Stimulated activated CD4-positive, alpha-beta T cell treated with anti-CD3 and anti-CD28 coated beads, Interleukin-2, amount 100 ng/mL, for 4 hours (primary cell): ENCODE results near the gene FAM227A.
A peak's percentile ranks its signal among the peaks of the same experiment; 100 is the strongest.

Experiments
- DNase-seq: peaks from one replicate; pipeline ENCODE4 v3.0.0-alpha.2; 2020; ENCODE audit warnings: low read depth

The FAM227A gene

DNA sequence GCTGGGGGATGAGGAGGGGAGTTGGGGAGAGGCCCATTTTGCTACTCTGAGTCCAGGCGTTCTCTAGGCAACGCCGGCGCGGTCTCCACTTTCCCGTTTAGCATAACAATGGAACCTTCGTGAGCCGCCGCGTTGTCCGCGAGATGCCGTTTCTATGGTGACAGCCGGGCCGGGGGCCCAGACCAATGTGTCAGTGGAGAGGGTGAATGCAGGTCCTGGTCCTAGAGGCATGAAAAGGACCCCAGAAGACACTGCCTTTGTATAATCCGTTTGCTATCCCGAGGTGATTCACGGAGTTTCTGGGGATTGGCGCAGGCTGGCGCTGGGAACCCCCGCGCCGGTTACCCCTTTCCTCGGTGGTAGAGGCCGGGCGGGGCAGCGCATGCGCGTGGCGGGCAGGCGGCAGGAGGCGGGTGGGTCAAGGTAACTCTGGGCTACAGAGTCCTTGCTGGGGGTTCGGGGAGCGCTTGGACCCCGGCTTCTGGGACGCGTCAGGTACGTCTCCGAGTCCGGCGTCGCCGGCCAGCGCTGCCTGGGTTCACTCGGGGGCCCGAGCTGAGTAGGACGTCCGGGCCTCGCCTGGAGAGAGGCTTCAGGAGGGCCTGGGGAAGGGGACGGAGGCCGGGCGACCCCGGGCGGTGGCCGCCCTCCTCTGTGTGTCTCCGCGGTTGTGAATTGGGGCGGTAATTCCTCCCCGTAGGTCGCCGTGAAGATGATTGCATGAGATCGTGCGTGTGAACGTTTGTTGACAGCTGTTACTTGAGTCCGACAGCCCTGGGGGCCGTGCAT lies at the start of gene FAM227A, which contains the start of gene CBY1:
FAM227A (minus strand) TSS at position 137 of the 789 bp plus-strand sequence. CDS start 6,224 bp downstream, outside the sequence.
CBY1 (plus strand) TSS at position 383 of the 789 bp plus-strand sequence. CDS start 11,417 bp downstream, outside the sequence.
- peak; percentile 68 for DNase-seq

- peak; percentile 98 for DNase-seq
Measured at GRCh38 chr22:38705235-38706100, 49.3 kb upstream of the FAM227A start, which contains the start of gene GTPBP1. GTPBP1 (plus strand) TSS chr22:38705944; CDS start chr22:38705956, 12 bp downstream.

DNA sequence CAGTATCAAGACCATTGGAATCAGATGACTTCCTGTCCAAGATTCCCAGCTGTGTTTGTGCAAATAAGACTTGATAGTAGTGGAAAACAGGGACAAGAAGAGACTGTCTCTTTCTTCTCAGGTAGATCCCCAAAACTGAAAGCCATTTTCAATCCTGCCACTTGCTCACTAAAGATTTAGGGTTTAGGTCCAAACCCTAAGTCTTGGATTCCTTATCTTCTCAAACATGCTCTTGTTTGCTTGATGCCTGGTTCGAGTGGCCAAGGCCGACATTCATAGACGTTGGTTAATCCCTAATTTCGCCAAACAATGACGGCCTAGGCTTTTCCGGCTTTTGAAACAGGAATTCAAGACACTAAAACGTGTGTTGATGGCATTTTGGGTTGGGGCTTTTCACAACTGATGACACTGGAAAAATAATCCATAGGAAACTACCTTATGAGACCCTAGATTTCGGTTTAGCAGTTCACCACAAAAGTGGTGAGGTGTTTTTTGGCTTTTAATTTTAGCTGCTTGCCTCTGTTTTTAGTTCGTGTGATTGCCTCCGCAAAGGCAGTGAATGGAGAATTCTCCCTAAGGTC lies 48.6 kb upstream of the FAM227A start:
- DNase-seq: no peak

DNA sequence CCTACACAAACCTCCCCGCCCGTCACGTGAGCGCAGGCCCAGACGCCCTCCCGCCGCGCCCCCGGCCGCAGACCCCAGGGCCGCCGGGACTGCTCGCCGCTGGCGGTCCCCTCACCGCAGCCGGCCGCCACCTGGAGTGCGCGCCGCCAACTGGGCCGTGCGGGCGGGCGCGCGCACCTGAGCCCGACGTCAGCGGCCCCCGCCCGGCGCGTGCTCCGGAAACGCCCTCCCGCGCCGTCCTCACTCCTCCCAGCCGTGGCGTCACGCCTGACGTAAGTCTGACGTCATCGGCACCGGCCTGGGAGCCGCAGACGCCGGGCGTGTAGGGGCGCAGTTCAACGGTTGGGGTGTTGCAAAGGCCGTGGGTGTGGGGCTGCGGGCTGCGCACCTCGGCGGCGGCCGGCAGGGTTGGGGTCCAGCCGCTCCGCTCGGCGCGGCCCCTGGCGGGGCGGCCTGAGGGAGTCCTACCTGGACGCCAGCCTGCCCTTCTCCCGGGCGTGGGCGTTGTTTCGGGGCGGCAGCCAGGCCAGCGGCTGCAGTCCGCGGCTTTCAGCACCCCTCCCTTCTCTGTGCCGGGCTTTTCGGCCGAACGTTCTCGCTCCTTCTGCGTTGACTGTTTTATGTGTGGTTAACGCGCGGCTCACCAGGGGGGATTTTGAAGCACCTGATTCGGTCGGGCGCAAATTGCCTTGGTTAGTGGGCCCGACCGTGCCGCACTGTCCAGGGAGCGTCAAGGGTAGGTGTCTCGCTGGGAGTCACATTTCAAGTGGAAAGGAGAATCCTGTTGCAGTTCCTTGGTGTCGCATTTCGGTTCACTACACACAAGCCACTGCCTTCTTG lies 44.8 kb upstream of the FAM227A start, which contains the start of gene JOSD1:
JOSD1 (minus strand) TSS at position 155 of the 840 bp plus-strand sequence. CDS start 956 bp downstream, outside the sequence.
- peak; percentile 96 for DNase-seq

DNA sequence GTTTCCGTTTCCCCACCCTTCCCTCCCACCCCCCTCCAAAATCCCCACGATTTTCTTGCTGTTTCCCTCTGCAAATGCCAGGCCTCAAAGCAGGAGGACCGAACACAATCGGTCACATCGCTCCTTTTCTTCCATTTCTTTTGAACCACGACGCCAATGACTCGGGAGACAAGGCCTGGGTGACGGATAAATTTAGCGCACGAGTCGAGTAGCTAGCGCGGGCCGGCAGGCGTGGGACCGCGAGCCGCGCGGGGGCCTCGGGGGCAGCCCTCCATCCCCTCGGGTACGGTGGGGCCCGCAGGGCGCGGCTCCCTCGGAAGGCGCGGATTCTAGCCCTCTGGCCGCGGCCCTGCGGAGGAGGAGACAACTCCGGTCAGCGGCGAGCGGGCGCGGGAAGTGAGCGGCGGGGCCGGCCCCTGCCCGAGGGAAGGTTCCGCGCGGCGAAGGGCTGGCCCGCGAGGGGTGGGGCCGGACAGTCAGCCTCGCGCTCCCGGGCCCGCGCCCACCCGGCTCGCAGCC lies 44.1 kb upstream of the FAM227A start:
- DNase-seq: no peak

DNA sequence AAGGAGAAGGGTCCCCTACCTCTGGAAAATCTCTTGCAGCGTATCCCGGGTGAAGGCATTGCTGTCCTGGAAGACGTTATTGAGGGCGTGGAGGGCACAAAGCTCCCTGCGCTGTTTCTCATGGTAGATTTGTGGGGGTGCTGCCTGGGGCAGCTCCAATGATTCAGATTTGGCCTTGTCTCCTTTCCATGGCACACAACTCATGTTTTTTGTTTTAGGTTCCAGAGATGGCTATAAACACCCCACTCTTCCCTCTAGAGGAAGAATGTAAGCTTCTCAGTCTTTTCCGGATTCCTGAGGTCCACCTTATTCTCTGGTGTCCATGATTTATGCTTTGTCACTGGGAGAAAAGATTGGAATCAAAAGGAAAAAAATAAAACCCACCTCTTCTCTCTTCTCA lies 43.6 kb upstream of the FAM227A start:
- no peak for DNase-seq

DNA sequence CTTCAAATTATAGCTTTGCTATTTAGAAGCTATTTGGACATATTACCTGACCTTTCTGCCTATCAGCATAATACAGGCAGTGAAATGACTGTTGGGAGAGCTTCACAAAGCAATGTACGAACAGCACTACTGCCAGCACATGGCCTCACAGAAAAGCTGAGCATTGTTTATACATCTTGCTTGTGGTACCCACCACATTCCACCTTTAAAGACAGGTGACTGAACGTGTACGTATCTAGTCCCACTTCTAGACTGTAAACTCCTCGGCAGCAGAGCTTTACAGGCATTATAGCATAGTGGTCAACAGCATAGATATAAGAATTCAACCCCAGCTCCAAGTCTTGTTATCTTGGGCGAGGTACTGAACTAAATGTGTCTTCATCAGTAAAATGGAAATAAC lies 43.0 kb upstream of the FAM227A start:
- DNase-seq: no peak

DNA sequence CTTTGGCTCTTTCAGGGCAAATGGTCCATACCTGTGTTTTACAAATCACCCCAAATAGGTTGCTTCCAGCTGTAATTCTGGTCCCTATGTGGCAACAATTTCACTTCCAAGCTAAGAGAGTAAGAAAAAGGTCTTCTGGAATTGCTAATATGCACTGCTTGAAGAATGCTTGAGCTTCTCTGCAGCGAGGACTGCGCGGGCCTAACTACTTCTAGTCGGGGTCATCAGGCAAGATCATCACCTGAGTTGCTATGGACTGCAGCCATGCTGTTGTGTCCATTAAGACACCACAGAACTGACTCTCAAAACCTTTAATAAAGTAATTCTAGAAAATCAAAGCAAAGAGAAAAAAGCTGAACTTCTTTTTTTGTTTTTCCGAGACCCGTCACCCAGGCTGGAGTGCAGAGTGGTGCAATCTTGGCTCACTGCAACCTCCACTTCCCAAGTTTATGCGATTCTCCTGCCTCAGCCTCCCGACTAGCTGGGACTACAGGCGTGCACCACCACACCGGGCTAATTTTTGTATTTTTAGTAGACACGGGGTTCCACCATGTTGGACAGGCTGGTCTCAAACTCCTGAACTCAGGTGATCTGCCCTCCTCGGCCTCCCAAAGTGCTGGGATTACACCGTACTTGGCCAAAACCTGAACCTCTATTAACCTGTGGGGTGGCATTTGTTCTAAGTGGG lies 42.4 kb upstream of the FAM227A start:
- DNase-seq: no peak

GRCh38 chr22:38697425-38698089 lies 41.4 kb upstream of the FAM227A start:
- DNase-seq: no peak

DNA sequence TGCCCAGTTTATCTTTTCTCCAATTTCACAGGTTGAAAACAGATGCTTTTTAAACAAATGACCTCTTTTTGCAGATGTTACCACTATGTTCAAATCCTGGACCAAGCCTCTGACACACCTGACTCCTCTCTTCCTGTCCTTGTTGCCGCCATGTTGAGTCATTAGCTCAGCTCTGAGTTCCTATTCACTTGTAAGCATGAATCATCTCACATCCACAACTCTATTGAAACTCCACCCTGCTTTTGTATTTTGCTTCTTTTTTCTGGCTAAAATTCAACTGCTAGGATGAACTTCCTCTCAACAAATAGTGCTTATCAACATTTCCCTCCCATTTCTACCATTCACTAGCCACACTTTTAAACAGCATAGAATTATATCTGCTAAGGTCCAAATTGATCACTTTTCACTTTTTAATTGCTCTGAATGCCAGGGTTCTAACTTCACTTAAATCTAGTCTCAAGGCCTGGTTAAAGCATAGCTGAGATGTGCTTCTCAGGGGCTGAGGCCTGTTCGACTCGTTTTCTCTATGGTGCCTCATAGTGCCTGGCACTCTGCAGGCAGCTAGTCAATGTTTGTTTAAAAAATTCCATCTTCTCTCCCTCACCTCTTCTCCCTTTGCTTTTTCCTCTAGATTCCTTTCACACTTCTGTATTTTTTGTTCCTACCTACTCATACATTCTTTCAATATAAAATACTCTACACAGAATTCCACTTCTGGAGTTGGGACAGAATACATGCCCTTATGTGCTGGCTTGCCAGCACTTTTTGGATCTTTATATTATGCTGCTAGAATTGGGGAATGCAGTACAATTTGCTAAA lies 40.6 kb upstream of the FAM227A start:
- DNase-seq: peak; percentile 39

DNA sequence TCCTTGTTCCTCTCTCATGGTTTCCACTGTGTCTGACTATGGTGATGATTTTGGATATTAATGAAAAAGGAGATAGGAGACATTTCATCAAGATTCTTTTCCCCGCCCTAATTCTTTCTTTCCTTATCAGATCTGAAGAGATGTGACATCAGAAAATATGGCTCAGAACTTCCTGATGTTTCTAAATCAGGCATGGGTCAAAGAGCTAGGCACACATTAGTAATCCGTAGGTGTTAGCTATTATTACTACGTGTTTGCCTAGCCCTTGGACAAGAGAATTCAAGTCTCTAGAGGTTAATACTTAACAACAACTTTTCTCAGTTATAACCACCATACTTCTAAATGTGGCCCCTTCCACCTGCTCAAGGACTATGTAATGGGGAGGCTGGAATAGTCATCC lies 38.7 kb upstream of the FAM227A start:
- no peak for DNase-seq

DNA sequence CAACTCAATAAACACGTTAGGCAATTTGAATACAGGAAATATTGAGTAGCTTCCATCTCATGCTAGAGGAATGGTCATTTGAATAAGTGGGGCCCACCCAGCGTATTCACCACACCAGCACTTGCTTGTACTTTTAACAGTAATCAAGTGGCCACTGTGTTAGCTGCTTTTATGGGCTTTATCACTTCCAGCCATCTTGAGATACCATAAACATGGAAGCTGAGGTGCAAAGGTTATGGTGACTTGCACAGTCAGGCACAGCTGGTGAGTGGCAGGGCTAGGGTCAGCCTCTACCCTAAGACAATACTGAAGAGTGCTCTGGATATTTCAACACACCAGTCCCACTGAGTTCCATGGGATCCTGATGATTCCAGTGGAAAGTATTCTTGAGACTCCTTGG lies 37.9 kb upstream of the FAM227A start:
- DNase-seq: no peak

DNA sequence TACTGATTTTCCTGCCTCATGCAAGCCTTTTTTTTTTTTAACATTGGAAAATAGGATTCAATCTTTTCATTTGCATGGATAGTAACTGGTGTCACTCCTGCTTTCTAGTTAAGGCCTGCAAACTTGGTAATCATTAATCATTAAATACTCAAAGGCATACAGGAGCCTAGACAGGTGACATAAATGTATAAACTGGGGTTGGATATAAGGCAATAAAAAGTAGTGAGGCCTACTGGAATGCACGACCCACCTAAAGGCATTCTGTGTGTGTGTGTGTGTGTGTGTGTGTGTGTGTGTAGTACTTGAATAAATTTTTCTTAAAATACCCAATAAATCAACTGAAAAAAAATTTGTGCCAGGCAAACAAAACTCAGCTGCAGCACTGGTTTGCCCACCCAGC lies 33.5 kb upstream of the FAM227A start:
- DNase-seq: no peak

DNA sequence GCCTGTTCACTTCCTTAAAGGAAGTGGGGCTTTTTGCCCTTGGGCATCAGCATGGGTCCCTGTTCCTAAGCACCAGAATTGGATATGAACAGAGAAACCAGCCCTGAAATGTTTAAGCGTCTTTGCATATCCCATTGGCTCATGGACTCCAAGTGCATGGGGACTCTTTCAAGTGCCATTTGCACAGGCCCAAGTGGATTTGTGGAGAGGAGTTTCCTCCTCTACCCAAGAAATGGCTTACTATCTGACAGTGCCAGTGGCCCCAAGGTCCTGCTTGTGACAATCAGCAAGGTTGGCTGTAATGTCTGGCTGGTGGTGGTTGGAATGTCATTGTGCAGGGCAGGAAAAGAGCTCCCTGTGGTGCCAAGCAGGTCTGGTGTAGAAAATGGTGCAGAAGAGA lies 29.6 kb upstream of the FAM227A start:
- no peak for DNase-seq

DNA sequence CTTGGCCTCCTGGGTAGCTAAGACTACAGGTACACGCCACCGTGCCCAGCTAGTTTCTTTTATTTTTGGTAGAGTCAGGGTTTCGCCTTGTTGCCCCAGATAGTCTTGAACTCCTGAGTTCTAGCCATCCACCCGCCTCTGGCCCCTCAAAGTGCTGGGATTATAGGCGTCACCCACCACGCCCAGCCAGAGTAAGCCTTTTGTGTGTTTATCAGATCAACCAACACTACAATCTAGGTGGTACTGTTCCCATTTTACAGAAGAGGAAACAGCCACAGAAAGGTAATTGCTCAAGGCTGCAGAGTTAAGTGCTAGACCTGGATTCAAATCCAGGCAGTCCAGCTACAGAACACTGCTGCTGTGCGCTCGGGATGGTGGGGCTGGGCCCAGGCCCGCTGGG lies 28.7 kb upstream of the FAM227A start:
- no peak for DNase-seq

DNA sequence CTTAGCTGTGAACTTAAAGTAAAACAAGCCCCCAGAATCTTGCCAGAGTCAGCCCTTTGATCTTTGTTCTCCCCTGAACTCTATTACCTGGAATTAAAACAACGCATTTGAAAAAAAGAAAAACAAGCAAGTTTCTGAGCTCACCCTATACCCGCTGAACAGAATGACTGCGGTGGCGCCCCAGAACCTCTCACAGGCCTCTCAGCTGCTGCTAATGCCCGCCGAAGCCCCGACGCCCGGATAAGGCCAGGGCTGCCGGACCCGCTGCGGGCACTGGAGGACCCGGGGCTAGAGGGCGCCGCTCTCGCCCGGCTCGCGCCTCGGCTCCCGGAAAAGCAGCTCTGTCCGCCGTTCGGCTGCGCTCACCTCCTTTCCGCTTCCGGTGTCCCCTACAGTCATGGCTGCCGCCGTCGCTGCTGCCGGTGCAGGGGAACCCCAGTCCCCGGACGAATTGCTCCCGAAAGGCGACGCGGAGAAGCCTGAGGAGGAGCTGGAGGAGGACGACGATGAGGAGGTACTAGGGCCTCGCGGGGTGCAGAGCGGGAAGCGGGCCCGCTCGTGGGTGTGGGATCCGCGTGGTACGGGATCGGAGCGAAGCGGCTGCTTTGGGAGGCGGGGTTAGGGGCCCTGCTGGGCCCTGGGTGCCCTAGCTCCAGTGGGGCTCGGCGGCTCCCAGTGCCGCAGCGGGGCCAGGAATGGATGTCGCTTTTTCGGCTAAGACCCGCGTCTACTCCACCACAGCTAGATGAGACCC lies 25.6 kb upstream of the FAM227A start, which contains the start of gene TOMM22:
TOMM22 (plus strand) TSS at position 376 of the 754 bp plus-strand sequence; CDS start at position 398, 22 bp downstream.
- peak; percentile 71 for DNase-seq

GRCh38 chr22:38675833-38676232 lies 19.6 kb upstream of the FAM227A start:
- DNase-seq: no peak

DNA sequence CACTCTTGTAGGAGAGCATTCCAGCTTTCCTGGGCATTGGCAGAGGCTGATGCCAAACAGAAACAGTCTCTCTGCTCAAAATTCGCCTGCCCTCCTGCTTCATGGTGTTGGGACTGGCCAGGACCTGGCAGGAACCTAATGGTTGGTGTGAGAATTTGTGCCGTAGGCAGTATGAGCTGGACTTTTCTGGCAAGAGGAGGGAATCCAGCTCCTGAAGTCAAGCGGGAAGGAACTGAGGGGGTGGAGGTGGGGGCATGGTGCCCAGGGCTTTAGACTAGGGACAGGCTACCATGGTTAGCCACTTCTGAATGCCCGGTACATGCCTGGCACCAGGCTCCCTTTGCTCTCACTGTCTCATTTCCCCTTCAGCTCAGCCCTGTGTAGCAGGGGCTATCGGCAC lies 18.7 kb upstream of the FAM227A start:
- no peak for DNase-seq
